OCI-LY3 (cell line): ENCODE measurements around the gene RTP2.

Experiments
- EZH2phosphoT487 ChIP-seq: fragments of 200-600 bp; shearing (Covaris generic); IDR thresholded peaks from 2 replicates; pipeline ENCODE4 v1.6.1; 2018; ENCODE audit warnings: antibody characterized with exemption, mixed run types, low read depth
- TF ChIP-seq, protein P1 (sequence below): fragments of 200-600, 300-600 bp; sonication (generic); IDR thresholded peaks from 2 replicates; pipeline ENCODE4 v1.5.1; 2014; ENCODE audit warnings: antibody characterized with exemption, low read length, low read depth

DNA sequence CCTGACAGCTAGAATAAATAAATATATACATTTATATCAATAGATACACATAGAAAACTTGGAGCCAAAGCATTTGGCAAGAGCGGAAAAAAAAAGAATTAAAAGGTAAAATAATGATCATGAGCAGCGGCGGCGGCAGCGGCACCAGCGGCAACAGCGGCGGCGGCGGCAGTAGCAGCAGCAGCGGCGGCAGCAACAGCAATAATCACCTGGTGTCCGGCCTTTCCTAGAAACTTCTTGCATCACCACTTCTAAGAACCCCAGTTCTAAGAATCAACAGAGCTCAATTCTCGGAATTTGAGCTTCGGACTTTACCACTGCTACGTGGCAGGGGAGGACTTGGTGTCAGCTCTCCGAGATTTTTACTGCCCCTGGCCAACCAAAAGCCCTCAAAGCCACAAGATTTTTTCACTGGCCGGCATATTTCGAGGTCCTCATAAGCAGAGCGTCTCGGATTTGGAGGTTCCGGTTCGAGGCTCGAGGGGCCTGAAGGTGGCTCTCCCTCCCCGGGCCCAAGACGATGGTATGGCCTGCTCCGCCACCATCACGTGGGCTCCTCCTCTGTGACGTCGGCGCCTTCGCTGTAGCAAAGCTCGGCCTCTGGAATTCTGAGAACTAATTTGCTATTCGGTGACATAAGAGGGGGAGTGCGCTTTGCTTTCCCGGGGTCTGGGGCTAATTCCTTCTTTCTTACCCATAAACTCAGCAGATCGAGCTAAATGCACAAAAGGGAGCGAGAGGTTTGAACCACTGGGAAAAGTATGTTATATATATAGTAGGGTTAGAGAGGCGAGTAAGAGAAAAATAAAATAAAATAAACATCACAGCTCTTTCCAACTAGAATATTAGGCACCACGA is 43.1 kb upstream of the RTP2 start, which contains the start of gene BCL6:
- TF ChIP-seq, protein P1, sequence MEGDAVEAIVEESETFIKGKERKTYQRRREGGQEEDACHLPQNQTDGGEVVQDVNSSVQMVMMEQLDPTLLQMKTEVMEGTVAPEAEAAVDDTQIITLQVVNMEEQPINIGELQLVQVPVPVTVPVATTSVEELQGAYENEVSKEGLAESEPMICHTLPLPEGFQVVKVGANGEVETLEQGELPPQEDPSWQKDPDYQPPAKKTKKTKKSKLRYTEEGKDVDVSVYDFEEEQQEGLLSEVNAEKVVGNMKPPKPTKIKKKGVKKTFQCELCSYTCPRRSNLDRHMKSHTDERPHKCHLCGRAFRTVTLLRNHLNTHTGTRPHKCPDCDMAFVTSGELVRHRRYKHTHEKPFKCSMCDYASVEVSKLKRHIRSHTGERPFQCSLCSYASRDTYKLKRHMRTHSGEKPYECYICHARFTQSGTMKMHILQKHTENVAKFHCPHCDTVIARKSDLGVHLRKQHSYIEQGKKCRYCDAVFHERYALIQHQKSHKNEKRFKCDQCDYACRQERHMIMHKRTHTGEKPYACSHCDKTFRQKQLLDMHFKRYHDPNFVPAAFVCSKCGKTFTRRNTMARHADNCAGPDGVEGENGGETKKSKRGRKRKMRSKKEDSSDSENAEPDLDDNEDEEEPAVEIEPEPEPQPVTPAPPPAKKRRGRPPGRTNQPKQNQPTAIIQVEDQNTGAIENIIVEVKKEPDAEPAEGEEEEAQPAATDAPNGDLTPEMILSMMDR, result no peak
- TF ChIP-seq EZH2phosphoT487, result no peak
